Gastrocnemius medialis (tissue), 4 donors: ENCODE results near the gene PRSS8.

Experiments used
- CTCF ChIP-seq, 5 experiments: fragments of 450-650 bp in 3 of 5; fragments of 200-600 bp in 2 of 5; sonication (generic) in 2 of 5; IDR thresholded peaks in 4 of 5; conservative IDR thresholded peaks in 1 of 5; 1 replicate in 4 of 5; 2 replicates in 1 of 5; pipeline ENCODE4 v1.5.1; 2016 to 2019; ENCODE audit warnings: antibody characterized with exemption in 5 of 5, mild to moderate bottlenecking in 3 of 5, moderate library complexity in 3 of 5
- POLR2A ChIP-seq, 2 donors: fragments of 450-650 bp; IDR thresholded peaks; one replicate each; pipeline ENCODE4 v1.6.1; 2017; ENCODE audit warnings: antibody characterized with exemption in 2 of 2, mild to moderate bottlenecking in 2 of 2, moderate library complexity in 2 of 2

- TF ChIP-seq CTCF (IDR thresholded peaks at IDR 0.05 in 4 of 5, conservative IDR thresholded peaks at IDR 0.05 in 1 of 5) (no peak), POLR2A (IDR thresholded peaks at IDR 0.05) (no peak)
These were observed 43.2 kb downstream of the PRSS8 start for GRCh38 chr16:31092330-31092729.
